Epithelial cell of proximal tubule (primary cell): ENCODE results near the gene AFTPH. TPM values are rescaled to one million over a fixed set of nuclear protein-coding genes. Genes with fewer than 3 reads are reported as not detected.

Experiments used
- DNase-seq: peaks from one replicate; pipeline ENCODE4 v3.0.0-alpha.2; 2011; ENCODE audit warnings: low read depth
- H3K4me3 ChIP-seq: 2 replicates; pipeline ENCODE4 v1.5.1; 2011; ENCODE audit warnings: low read depth, mild to moderate bottlenecking, low read length
- CTCF ChIP-seq: conservative IDR thresholded peaks from 2 replicates; pipeline ENCODE4 v1.5.1; 2012; ENCODE audit warnings: low read depth, mild to moderate bottlenecking, low read length
- total RNA-seq: library from RNA; depleted of rRNA; stranded (reverse); fragments of >200 nt; gene quantifications from 2 replicates; pipeline ENCODE4 v1.2.3, GENCODE V29; 2015

AFTPH gene
- total RNA-seq, 1 donor from 2014 or later: 12.1 TPM

GRCh38 chr2:64479259-64480117 lies 44.6 kb upstream of the AFTPH start:
- no peak overlapping the region for H3K4me3 ChIP-seq
- no peak for TF ChIP-seq CTCF
- DNase-seq: no peak

GRCh38 chr2:64481665-64482064 lies 42.5 kb upstream of the AFTPH start:
- H3K4me3 ChIP-seq: no peak overlapping the region
- TF ChIP-seq CTCF: no peak
- DNase-seq: no peak

- TF ChIP-seq CTCF: no peak
- H3K4me3 ChIP-seq: no peak overlapping the region
- DNase-seq: no peak
Measured at GRCh38 chr2:64482243-64482642, 41.9 kb upstream of the AFTPH start.

- no peak overlapping the region for H3K4me3 ChIP-seq
- TF ChIP-seq CTCF: no peak
- DNase-seq: no peak
Measured at GRCh38 chr2:64482765-64483504, 41.2 kb upstream of the AFTPH start.

GRCh38 chr2:64485331-64485730 lies 38.8 kb upstream of the AFTPH start:
- no peak for DNase-seq
- no peak for TF ChIP-seq CTCF
- H3K4me3 ChIP-seq: no peak overlapping the region

- no peak overlapping the region for H3K4me3 ChIP-seq
- no peak for DNase-seq
- TF ChIP-seq CTCF: no peak
Measured at GRCh38 chr2:64485961-64486360, 38.2 kb upstream of the AFTPH start.
